HepG2 (cell line): ENCODE measurements around the gene DLG2. TPM values are rescaled to one million over a fixed set of nuclear protein-coding genes. Genes with fewer than 3 reads are reported as not detected.

Source experiments
- AFF4 ChIP-seq: sonication (generic); formaldehyde crosslinking; IDR thresholded peaks from 2 replicates; pipeline ENCODE4 v1.4.0; 2020; ENCODE audit warnings: missing genetic modification reagents
- CEBPG ChIP-seq: IDR thresholded peaks from 2 replicates; pipeline ENCODE4 v1.6.1; 2016
- HHEX ChIP-seq: IDR thresholded peaks from 2 replicates; pipeline ENCODE4 v1.6.1; 2016; ENCODE audit warnings: control low read depth
- KAT8 ChIP-seq: IDR thresholded peaks from 2 replicates; pipeline ENCODE4 v1.6.1; 2016; ENCODE audit warnings: missing genetic modification reagents, missing compliant biosample characterization
- MAF1 ChIP-seq: sonication (generic); formaldehyde crosslinking; IDR thresholded peaks from 2 replicates; pipeline ENCODE4 v1.5.0; 2020; ENCODE audit warnings: missing genetic modification reagents, borderline replicate concordance
- MIER3 ChIP-seq: IDR thresholded peaks from 2 replicates; pipeline ENCODE4 v1.6.1; 2016; ENCODE audit warnings: missing compliant biosample characterization, borderline replicate concordance
- MLLT10 ChIP-seq: sonication (generic); formaldehyde crosslinking; IDR thresholded peaks from 2 replicates; pipeline ENCODE4 v1.4.0; 2020; ENCODE audit warnings: missing genetic modification reagents
- MTA3 ChIP-seq: sonication (generic); formaldehyde crosslinking; IDR thresholded peaks from 2 replicates; pipeline ENCODE4 v1.4.0; 2020; ENCODE audit warnings: missing genetic modification reagents
- PHF20 ChIP-seq: sonication (generic); formaldehyde crosslinking; IDR thresholded peaks from 2 replicates; pipeline ENCODE4 v1.5.0; 2020; ENCODE audit warnings: mild to moderate bottlenecking, missing genetic modification reagents
- POGK ChIP-seq: sonication (generic); formaldehyde crosslinking; conservative IDR thresholded peaks from 2 replicates; pipeline ENCODE4 v1.8.0; 2022; ENCODE audit warnings: mild to moderate bottlenecking, moderate library complexity, missing genetic modification reagents
- SPEN ChIP-seq: sonication (generic); formaldehyde crosslinking; IDR thresholded peaks from 2 replicates; pipeline ENCODE4 v1.5.1; 2020; ENCODE audit warnings: low read depth, mild to moderate bottlenecking, missing genetic modification reagents
- SRF ChIP-seq: IDR thresholded peaks from 2 replicates; pipeline ENCODE4 v1.6.1; 2011; ENCODE audit warnings: mild to moderate bottlenecking, low read depth, low read length, moderate library complexity
- TEAD3 ChIP-seq: optimal IDR thresholded peaks from 2 replicates; pipeline ENCODE3; 2016; ENCODE audit warnings: borderline replicate concordance
- TFAP4 ChIP-seq: sonication (generic); IDR thresholded peaks from 2 replicates; pipeline ENCODE4 v1.6.1; 2016; ENCODE audit warnings: low read depth, borderline replicate concordance
- TRIM24 ChIP-seq: sonication (generic); formaldehyde crosslinking; IDR thresholded peaks from 2 replicates; pipeline ENCODE4 v1.8.0; 2022; ENCODE audit warnings: mild to moderate bottlenecking, missing genetic modification reagents
- ZBTB7B ChIP-seq: sonication (generic); formaldehyde crosslinking; IDR thresholded peaks from 2 replicates; pipeline ENCODE4 v1.4.0; 2020; ENCODE audit warnings: missing genetic modification reagents
- ZFP90 ChIP-seq: sonication (generic); formaldehyde crosslinking; IDR thresholded peaks from 2 replicates; pipeline ENCODE4 v1.8.0; 2022; ENCODE audit warnings: missing genetic modification reagents, mild to moderate bottlenecking, inconsistent platforms, borderline replicate concordance
- ZNF18 ChIP-seq: sonication (generic); formaldehyde crosslinking; IDR thresholded peaks from 2 replicates; pipeline ENCODE4 v1.8.0; 2022; ENCODE audit warnings: mild to moderate bottlenecking, missing genetic modification reagents; ENCODE audit not compliant: insufficient replicate concordance
- ZNF546 ChIP-seq: sonication (generic); formaldehyde crosslinking; conservative IDR thresholded peaks from 2 replicates; pipeline ENCODE4 v1.8.1; 2023; ENCODE audit warnings: mild to moderate bottlenecking, missing genetic modification reagents
- ZNF703 ChIP-seq: sonication (generic); formaldehyde crosslinking; IDR thresholded peaks from 2 replicates; pipeline ENCODE4 v1.5.1; 2020; ENCODE audit warnings: missing genetic modification reagents, mild to moderate bottlenecking, moderate library complexity, borderline replicate concordance
- polyA plus RNA-seq, 8 experiments: library from polyadenylated mRNA; depleted of rRNA in 3 of 8; stranded (reverse) in 7 of 8; unstranded in 1 of 8; fragments of >200 nt; fragmentation: Illumina TruSeq in 4 of 8; extraction: Trizol in 4 of 8; gene quantifications; 2 replicates each; pipeline versions ENCODE4 v1.2.1 to v1.2.3, GENCODE V29; 2011 to 2016; ENCODE audit warnings: low read depth in 4 of 8, missing spikeins in 1 of 8, mixed read lengths in 1 of 8; ENCODE audit not compliant: insufficient read depth in 1 of 8
- total RNA-seq, 5 experiments: library from RNA; depleted of rRNA; stranded (reverse); fragments of >200 nt; fragmentation: Illumina TruSeq; extraction: Trizol; gene quantifications; 2 replicates each; pipeline ENCODE4 v1.2.3, GENCODE V29; 2016; ENCODE audit warnings: low read depth in 1 of 5

DLG2 gene
- total and polyA plus RNA-seq, 2 of the 13 experiments (the other 11 are each of a cell fraction or from before 2014, with no cell fraction given): 0.46 to 1.0 TPM

GRCh38 chr11:85664615-85665481, 37.7 kb upstream of the DLG2 start, which contains the start of gene CREBZF (continued):
- TF ChIP-seq MAF1 (CRISPR knock-in tag): no peak
- no peak for TF ChIP-seq HHEX (CRISPR knock-in tag)
- peak; percentile 73 for TF ChIP-seq POGK
- TF ChIP-seq ZNF546 (CRISPR knock-in tag): peak; percentile 63; the same call in 1 of the 2 replicates
- TF ChIP-seq MIER3 (CRISPR knock-in tag): no peak
- peak; percentile 59; the same call in 1 of the 2 replicates for TF ChIP-seq ZNF703
- peak; percentile 92 for TF ChIP-seq SPEN (CRISPR knock-in tag)
- no peak for TF ChIP-seq SRF
- TF ChIP-seq TFAP4: no peak
- no peak for TF ChIP-seq MTA3
- no peak for TF ChIP-seq TEAD3
- peak; percentile 49 for TF ChIP-seq ZNF18 (CRISPR knock-in tag)
- TF ChIP-seq CEBPG (CRISPR knock-in tag): peak; percentile 10; the same call in 1 of the 2 replicates
- TF ChIP-seq TRIM24 (CRISPR knock-in tag): no peak
- peak; percentile 74 for TF ChIP-seq PHF20
- TF ChIP-seq ZFP90 (CRISPR knock-in tag): peak; percentile 20; the same call in 1 of the 2 replicates
- peak; percentile 89 for TF ChIP-seq KAT8 (CRISPR knock-in tag)
- TF ChIP-seq AFF4 (CRISPR knock-in tag): no peak
- 0 out of 2 replicates have a peak, but pooled peaks have one; percentile 54 for TF ChIP-seq MLLT10 (CRISPR knock-in tag)
- TF ChIP-seq ZBTB7B: peak; percentile 40; the same call in 1 of the 2 replicates
